Loucy (cell line): Measurements from ENCODE around the gene KRTAP25-1.

Experiments used
- EZH2phosphoT487 ChIP-seq: fragments of 200-600 bp; IDR thresholded peaks from 2 replicates; pipeline ENCODE4 v1.6.1; 2018; ENCODE audit warnings: antibody characterized with exemption, mild to moderate bottlenecking, moderate library complexity, borderline replicate concordance
- TF ChIP-seq, protein P1 (sequence below): fragments of 200-600 bp; sonication (generic); conservative IDR thresholded peaks from 2 replicates; pipeline ENCODE4 v1.5.1; 2014; ENCODE audit warnings: mild to moderate bottlenecking, antibody characterized with exemption, low read length

DNA sequence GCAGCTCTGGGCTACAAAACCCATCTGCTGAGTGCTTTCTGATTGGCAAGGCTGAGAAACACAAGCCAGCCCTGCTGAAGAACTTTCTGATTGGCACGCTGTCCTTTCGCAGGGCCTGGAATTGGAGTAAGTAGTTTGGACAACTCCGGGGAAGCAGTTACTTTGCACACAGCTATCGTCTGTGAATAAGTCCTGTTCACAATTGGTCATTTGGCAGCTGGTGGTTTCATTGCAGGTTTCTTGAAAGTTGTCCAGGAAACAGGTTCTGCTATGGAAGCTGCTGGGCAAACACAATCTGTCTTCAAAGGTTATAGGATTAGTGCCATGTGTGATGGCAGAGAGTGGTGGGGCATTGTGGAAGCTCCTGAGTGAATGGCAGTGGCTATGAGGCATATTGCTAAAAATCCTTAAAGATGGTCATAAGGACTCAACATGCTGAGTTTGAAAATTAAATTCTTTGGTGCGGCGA lies 48.0 kb upstream of the KRTAP25-1 start, which contains the start of gene KRTAP27-1:
- TF ChIP-seq, protein P1, sequence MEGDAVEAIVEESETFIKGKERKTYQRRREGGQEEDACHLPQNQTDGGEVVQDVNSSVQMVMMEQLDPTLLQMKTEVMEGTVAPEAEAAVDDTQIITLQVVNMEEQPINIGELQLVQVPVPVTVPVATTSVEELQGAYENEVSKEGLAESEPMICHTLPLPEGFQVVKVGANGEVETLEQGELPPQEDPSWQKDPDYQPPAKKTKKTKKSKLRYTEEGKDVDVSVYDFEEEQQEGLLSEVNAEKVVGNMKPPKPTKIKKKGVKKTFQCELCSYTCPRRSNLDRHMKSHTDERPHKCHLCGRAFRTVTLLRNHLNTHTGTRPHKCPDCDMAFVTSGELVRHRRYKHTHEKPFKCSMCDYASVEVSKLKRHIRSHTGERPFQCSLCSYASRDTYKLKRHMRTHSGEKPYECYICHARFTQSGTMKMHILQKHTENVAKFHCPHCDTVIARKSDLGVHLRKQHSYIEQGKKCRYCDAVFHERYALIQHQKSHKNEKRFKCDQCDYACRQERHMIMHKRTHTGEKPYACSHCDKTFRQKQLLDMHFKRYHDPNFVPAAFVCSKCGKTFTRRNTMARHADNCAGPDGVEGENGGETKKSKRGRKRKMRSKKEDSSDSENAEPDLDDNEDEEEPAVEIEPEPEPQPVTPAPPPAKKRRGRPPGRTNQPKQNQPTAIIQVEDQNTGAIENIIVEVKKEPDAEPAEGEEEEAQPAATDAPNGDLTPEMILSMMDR, result no peak
- TF ChIP-seq EZH2phosphoT487, result no peak
